SK-N-SH (cell line): ENCODE data around the gene SYT5.

Source experiments
- CHD2 ChIP-seq: fragments of 150-350 bp; IDR thresholded peaks from 2 replicates; pipeline ENCODE4 v1.6.1; 2018; ENCODE audit warnings: low read length; ENCODE audit not compliant: partially characterized antibody
- CTCF ChIP-seq: fragments of 200-600 bp; sonication (generic); IDR thresholded peaks from 2 replicates; pipeline ENCODE4 v1.6.1; 2017; ENCODE audit warnings: antibody characterized with exemption, mild to moderate bottlenecking, moderate library complexity
- EZH2phosphoT487 ChIP-seq: fragments of 200-600 bp; sonication (generic); IDR thresholded peaks from 2 replicates; pipeline ENCODE4 v1.6.1; 2017; ENCODE audit warnings: low read depth, mixed run types, mild to moderate bottlenecking, antibody characterized with exemption, moderate library complexity, borderline replicate concordance
- FOSL2 ChIP-seq: IDR thresholded peaks from 2 replicates; pipeline ENCODE4 v1.4.0; 2012; ENCODE audit warnings: low read depth, mild to moderate bottlenecking, moderate library complexity, borderline replicate concordance
- FOXJ3 ChIP-seq: sonication (generic); formaldehyde crosslinking; IDR thresholded peaks from 2 replicates; pipeline ENCODE4 v1.5.1; 2020; ENCODE audit warnings: mild to moderate bottlenecking, missing genetic modification reagents
- MAX ChIP-seq: IDR thresholded peaks from 2 replicates; pipeline ENCODE4 v1.4.0; 2012; ENCODE audit warnings: low read depth
- MXI1 ChIP-seq: IDR thresholded peaks from 2 replicates; pipeline ENCODE4 v1.6.1; 2012; ENCODE audit warnings: mild to moderate bottlenecking, low read depth, low read length, improper control_type of control experiment
- PBX3 ChIP-seq: IDR thresholded peaks from 2 replicates; pipeline ENCODE4; 2012
- POLR2AphosphoS5 ChIP-seq: IDR thresholded peaks from 2 replicates; pipeline ENCODE4 v1.6.1; 2012; ENCODE audit warnings: low read depth, low read length
- REST ChIP-seq: IDR thresholded peaks from 2 replicates; pipeline ENCODE4 v1.6.1; 2012; ENCODE audit warnings: mild to moderate bottlenecking, low read depth, low read length, moderate library complexity
- SIN3A ChIP-seq: IDR thresholded peaks from 2 replicates; pipeline ENCODE4 v1.6.1; 2012; ENCODE audit warnings: low read depth, mild to moderate bottlenecking, low read length, moderate library complexity, borderline replicate concordance
- ZBTB33 ChIP-seq: IDR thresholded peaks from 2 replicates; pipeline ENCODE4 v1.4.0; 2012; ENCODE audit warnings: low read depth, borderline replicate concordance

GRCh38 chr19:55196803-55197202 lies 16.7 kb upstream of the SYT5 start:
- no peak for TF ChIP-seq CTCF
- no peak for TF ChIP-seq POLR2AphosphoS5
- no peak for TF ChIP-seq MXI1
- TF ChIP-seq EZH2phosphoT487: no peak
- no peak for TF ChIP-seq FOXJ3
- no peak for TF ChIP-seq PBX3
- no peak for TF ChIP-seq FOSL2
- no peak for TF ChIP-seq CHD2
- TF ChIP-seq ZBTB33: no peak
- TF ChIP-seq REST: no peak
- no peak for TF ChIP-seq SIN3A
- TF ChIP-seq MAX: no peak
